Prostate gland (tissue), 2 donors: Measurements from ENCODE around the gene VPS39. TPM values are rescaled to one million over a fixed set of nuclear protein-coding genes. Genes with fewer than 3 reads are reported as not detected.
A peak's percentile ranks its signal among the peaks of the same experiment; 100 is the strongest.

Experiments
- DNase-seq: peaks from one replicate; pipeline ENCODE4 v3.0.0-alpha.2; 2019; ENCODE audit warnings: low spot score
- H3K27ac ChIP-seq, 2 donors: fragments of 200-600 bp; sonication (generic); 2 replicates each; pipeline ENCODE4 v1.5.1; 2017 to 2019
- H3K27me3 ChIP-seq: fragments of 200-600 bp; sonication (generic); replicated peaks from 2 replicates; pipeline ENCODE4 v1.5.1; 2019; ENCODE audit not compliant: insufficient read depth
- H3K36me3 ChIP-seq, 2 donors: fragments of 200-600 bp; sonication (generic); 1 replicate in 1 of 2; 2 replicates in 1 of 2; pipeline versions ENCODE4 v1.5.1 to v1.8.1; 2017 to 2019
- H3K4me1 ChIP-seq: fragments of 200-600 bp; sonication (generic); replicated peaks from 2 replicates; pipeline ENCODE4 v1.5.1; 2019
- H3K4me3 ChIP-seq, 2 donors: fragments of 200-600 bp; sonication (generic); 2 replicates each; pipeline ENCODE4 v1.5.1; 2017 to 2019
- H3K9me3 ChIP-seq: fragments of 200-600 bp; sonication (generic); 2 replicates; pipeline ENCODE4 v1.5.1; 2017
- POLR2A ChIP-seq: fragments of 450-650 bp; IDR thresholded peaks from one replicate; pipeline ENCODE4 v1.6.1; 2016; ENCODE audit warnings: antibody characterized with exemption, mild to moderate bottlenecking
- POLR2AphosphoS5 ChIP-seq: sonication (generic); formaldehyde crosslinking; IDR thresholded peaks from one replicate; pipeline ENCODE4 v1.6.1; 2017; ENCODE audit warnings: antibody characterized with exemption
- WGBS: methylation state at CpG from one replicate; pipeline ENCODE4 v1.1.5; 2018; 5-methylcytosine and 5-hydroxymethylcytosine counted together
- intact Hi-C: fragments of 100-400 bp; cut with DNase I; formaldehyde crosslinking; loops from one replicate; pipeline ENCODE4 v1.14.2; 2022
- total RNA-seq, 2 donors: library from RNA; depleted of rRNA; stranded (reverse); fragments of >200 nt; gene quantifications; one replicate each; pipeline ENCODE4 v1.1.0, GENCODE V29; 2016
- TF ChIP-seq, protein P1 (sequence below), 4 experiments: fragments of 200-600 bp in 2 of 4; fragments of 450-650 bp in 2 of 4; sonication (generic) in 2 of 4; IDR thresholded peaks; 1 replicate in 3 of 4; 2 replicates in 1 of 4; pipeline ENCODE4 v1.5.1; 2016 to 2019; ENCODE audit warnings: antibody characterized with exemption in 4 of 4, mild to moderate bottlenecking in 2 of 4, moderate library complexity in 2 of 4

The VPS39 gene
- total RNA-seq, 2 donors from 2014 or later = 76.2 to 111 TPM

DNA sequence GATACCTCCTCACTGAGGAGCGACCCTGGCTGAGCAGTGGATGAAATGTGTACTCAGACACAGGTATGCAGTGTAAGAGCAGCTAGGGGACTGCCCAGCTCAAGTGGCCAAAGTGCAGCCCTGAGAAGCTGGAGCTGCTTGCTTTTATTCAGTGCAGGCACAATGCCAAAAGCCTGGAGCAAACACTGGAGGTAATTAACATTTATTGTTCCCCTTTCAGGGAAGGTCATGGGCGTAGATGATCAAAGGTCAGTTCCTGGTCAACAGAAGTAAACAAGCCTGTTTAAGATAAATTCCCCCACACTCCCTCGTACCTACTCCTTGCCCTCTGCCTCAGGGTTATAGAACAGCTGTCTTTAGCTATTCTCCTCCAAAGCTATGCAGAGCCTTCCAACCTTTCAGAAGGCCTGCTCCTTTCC, 69.1 kb downstream of the VPS39 start:
- 74% methylated on average over 3 of the region's 3 CpGs for WGBS
- no peaks in the 10 kb centered on the region for H3K36me3 ChIP-seq
- no peaks in the 10 kb centered on the region for H3K27me3 ChIP-seq
- no peaks in the 10 kb centered on the region for H3K9me3 ChIP-seq
- no peak for DNase-seq
- no peak overlapping the region for H3K27ac ChIP-seq
- H3K4me1 ChIP-seq = no peaks in the 10 kb centered on the region
- no peak overlapping the region for H3K4me3 ChIP-seq
- TF ChIP-seq POLR2A (no peak), POLR2AphosphoS5 (no peak)
- TF ChIP-seq, protein P1, sequence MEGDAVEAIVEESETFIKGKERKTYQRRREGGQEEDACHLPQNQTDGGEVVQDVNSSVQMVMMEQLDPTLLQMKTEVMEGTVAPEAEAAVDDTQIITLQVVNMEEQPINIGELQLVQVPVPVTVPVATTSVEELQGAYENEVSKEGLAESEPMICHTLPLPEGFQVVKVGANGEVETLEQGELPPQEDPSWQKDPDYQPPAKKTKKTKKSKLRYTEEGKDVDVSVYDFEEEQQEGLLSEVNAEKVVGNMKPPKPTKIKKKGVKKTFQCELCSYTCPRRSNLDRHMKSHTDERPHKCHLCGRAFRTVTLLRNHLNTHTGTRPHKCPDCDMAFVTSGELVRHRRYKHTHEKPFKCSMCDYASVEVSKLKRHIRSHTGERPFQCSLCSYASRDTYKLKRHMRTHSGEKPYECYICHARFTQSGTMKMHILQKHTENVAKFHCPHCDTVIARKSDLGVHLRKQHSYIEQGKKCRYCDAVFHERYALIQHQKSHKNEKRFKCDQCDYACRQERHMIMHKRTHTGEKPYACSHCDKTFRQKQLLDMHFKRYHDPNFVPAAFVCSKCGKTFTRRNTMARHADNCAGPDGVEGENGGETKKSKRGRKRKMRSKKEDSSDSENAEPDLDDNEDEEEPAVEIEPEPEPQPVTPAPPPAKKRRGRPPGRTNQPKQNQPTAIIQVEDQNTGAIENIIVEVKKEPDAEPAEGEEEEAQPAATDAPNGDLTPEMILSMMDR (IDR thresholded peaks at IDR 0.05) = no peak
- intact Hi-C loops = loop anchor here (5.0 kb wide), 2 partner anchors 72 to 147 kb away; no protein-coding TSS in a partner anchor

DNA sequence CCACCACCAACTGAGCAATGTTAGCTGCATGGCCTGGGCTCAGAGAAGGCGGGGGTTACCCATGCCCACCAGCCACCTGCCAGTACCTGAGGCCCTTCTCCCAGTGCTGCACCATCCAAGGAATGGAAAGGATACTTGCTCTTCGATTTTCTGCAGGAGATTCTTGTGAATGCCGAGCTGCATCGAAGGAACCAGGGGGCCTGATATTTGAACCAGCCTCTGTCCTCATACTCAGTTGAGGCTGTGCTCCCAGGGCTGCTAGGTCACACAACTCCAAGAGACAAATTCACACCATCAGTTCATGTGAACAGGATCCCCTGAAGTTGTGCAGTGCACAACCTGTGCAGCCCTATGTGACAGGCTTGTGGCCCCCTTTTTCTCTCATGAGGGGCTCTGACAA, 69.7 kb downstream of the VPS39 start:
- intact Hi-C loops = loop anchor here (5.0 kb wide), 2 partner anchors 71 to 146 kb away; no protein-coding TSS in a partner anchor
- H3K27me3 ChIP-seq = no peaks in the 10 kb centered on the region
- no peaks in the 10 kb centered on the region for H3K9me3 ChIP-seq
- H3K4me1 ChIP-seq = no peaks in the 10 kb centered on the region
- no peak overlapping the region for H3K4me3 ChIP-seq
- no peak for DNase-seq
- 91% methylated on average over 4 of the region's 4 CpGs for WGBS
- no peak overlapping the region for H3K27ac ChIP-seq
- H3K36me3 ChIP-seq = no peaks in the 10 kb centered on the region
- TF ChIP-seq, protein P1 (IDR thresholded peaks at IDR 0.05) = no peak
- no peak for TF ChIP-seq POLR2A

DNA sequence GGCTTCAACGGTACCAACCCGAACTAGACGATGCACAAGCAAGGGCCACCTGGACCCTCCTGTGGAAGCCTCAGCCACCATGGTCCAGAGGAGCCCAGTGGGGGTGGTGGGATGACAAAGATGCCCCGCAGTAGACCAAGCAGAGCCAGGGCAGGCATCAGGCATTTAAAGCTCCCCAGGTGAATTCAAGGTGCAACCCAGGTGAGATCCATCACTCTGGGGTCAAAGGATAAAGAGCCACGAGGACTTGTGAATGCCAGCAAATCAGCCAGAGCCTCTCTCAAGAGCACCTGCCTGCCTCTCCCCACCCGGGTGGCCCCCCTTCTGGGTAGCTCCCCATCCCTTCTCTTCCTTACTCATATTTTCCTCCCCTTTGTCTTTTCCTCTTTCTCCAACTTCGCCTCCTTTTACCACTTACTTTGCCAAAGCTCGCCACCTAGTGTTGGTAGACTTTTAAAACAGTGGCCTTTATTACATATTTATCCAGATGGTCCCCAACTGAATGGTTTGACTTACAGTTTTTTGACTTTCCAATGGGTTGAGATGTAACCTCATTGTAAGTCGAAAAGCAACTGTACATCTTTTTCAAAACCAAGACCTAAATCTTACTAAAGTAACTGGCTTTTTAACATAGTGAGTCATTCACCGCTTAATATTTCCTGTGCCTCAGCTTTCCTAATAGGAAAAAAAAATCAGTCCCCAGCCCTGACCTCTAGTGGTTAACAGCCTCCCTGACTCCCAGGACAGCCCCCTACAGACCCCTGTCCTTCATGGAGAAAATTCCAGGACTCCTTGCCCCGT, 70.4 kb downstream of the VPS39 start:
- no peaks in the 10 kb centered on the region for H3K4me1 ChIP-seq
- H3K27ac ChIP-seq = no peak overlapping the region
- H3K27me3 ChIP-seq = no peaks in the 10 kb centered on the region
- H3K9me3 ChIP-seq = no peaks in the 10 kb centered on the region
- H3K36me3 ChIP-seq = no peaks in the 10 kb centered on the region
- 44% methylated on average over 11 of the region's 11 CpGs for WGBS
- intact Hi-C loops = loop anchor here (5.0 kb wide), 2 partner anchors 70 to 145 kb away; no protein-coding TSS in a partner anchor
- DNase-seq = no peak
- no peak overlapping the region for H3K4me3 ChIP-seq
- TF ChIP-seq POLR2A (no peak), POLR2AphosphoS5 (peak; percentile 9)
- TF ChIP-seq, protein P1 (IDR thresholded peaks at IDR 0.05) = peak; percentile 27 to 69 (median 46)

DNA sequence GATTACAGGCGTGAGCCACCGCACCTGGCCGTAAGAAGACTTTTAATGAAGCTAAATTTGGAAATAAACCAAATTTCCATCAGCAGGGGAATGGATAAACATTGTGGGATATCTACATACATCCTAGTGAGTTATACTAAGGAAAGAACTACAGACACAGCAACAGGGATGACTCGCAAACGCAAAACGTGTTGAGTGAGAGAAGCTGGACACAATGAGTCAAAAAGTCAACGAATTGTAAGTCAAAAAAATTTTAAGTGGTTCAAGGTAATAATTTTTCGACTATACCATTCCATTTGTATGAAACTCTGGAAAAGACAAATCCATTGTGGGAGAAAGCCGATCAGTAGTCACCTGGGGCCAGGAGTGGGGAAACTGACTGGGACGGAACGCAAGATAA, 71.6 kb downstream of the VPS39 start:
- no peak for DNase-seq
- no peaks in the 10 kb centered on the region for H3K4me1 ChIP-seq
- intact Hi-C loops = loop anchor here (5.0 kb wide), 2 partner anchors 69 to 144 kb away; no protein-coding TSS in a partner anchor
- H3K4me3 ChIP-seq = no peak overlapping the region
- H3K36me3 ChIP-seq = no peaks in the 10 kb centered on the region
- TF ChIP-seq POLR2AphosphoS5 = no peak
- TF ChIP-seq POLR2A = no peak
- TF ChIP-seq, protein P1 (IDR thresholded peaks at IDR 0.05) = no peak
- H3K27me3 ChIP-seq = no peaks in the 10 kb centered on the region
- H3K27ac ChIP-seq = no peak overlapping the region
- 83% methylated on average over 11 of the region's 11 CpGs for WGBS
- H3K9me3 ChIP-seq = no peaks in the 10 kb centered on the region

DNA sequence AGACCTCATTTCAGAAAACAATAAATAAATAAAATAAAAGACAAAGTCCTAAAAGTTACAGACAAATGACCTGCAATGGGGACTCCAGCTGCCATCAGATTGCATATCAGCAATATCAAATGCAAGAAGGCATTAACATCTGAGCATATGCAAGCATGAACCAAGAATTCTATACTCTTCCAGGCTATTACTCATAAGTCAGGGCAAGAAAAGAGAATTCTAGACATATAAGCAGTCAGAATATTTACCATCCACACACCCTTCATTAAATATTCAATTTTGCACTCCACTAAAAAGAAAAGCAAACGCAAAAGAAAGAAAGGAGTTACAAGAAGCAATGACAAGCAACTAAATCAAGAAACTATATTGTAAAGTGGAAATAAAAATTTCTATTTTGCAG, 72.8 kb downstream of the VPS39 start:
- no peak for DNase-seq
- Histone ChIP-seq H3K27me3 (no peaks in the 10 kb centered on the region), H3K4me3 (no peak overlapping the region), H3K36me3 (no peaks in the 10 kb centered on the region), H3K9me3 (no peaks in the 10 kb centered on the region), H3K4me1 (no peaks in the 10 kb centered on the region), H3K27ac (no peak overlapping the region)
- intact Hi-C loops = loop anchor here (5.0 kb wide), 2 partner anchors 68 to 143 kb away; no protein-coding TSS in a partner anchor
- 61% methylated on average over 1 of the region's 1 CpG for WGBS
- TF ChIP-seq POLR2A = no peak
